Measurements from ENCODE around the gene CNPY1.
"Not testable (repeated sequence)": the region's sequence is repeated elsewhere in the genome, so short reads cannot be mapped to it uniquely, and the experiment has no call there.

CNPY1 gene

DNA sequence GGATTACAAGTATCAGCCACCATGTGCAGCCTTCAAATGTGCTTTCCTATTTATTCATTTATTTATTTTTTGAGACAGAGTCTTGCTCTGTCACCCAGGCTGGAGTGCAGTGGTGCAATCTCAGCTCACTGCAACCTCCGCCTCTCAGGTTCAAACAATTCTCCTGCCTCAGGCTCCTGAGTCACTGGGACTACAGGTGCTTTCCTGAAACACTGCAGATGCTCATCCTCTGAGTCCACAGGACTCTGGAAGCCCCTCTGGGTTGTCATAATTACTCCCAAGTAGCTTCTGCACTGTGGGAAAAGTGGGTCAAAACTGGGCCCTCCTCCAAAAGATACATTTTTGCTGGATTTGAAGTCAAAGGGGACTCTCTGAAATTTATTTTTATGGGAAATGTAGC is at the start of gene CNPY1:
Gene CNPY1, minus strand, starts transcription at position 111 of the 400 bp plus-strand sequence. CDS start 630 bp downstream, outside the sequence.
- not testable (repeated sequence) for FAIRE-seq

DNA sequence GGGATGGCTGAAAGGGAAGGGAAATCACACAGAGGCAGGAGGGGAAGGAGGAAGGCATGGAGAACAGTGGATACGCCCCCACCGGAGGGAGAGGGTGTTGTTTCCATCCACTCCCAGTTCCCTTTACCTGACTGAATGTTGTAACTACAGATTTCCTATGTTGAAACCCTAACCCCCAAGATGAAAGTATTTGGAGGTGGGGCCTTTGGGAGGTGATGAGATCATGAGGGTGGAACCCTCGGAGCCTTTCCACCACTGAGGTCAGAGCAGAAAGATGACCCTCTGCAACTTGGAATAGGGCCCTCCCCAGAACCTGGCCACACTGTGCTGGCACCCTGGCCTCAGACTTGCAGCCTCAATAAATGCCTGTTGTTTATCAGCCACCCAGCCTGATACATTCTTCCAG is 48.6 kb upstream of the CNPY1 start:
- no peak for FAIRE-seq

DNA sequence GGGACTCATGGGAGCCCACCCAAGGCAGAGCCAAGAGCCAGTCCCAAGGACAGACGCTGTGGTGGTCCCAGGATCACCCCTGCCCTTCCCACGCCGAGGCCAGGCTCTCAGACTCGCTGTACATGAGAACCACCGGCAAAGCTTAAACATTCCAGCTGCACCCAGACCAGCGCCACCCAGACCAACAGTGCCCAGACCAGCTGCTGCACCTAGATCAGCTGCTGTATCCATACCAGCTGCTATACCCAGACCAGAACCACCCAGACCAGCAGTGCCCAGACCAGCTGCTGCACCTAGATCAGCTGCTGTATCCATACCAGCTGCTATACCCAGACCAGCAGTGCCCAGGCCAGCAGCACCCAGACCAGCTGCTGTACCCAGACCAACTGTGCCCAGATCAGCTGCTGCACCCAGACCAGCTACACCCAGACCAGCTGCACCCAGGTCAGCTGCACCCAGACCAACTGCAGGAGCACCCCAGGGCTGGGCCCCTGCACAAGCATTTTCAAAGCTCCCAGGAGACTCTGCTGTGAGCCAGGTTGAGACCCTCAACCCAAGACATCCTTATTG is 47.9 kb upstream of the CNPY1 start:
- FAIRE-seq: no peak

DNA sequence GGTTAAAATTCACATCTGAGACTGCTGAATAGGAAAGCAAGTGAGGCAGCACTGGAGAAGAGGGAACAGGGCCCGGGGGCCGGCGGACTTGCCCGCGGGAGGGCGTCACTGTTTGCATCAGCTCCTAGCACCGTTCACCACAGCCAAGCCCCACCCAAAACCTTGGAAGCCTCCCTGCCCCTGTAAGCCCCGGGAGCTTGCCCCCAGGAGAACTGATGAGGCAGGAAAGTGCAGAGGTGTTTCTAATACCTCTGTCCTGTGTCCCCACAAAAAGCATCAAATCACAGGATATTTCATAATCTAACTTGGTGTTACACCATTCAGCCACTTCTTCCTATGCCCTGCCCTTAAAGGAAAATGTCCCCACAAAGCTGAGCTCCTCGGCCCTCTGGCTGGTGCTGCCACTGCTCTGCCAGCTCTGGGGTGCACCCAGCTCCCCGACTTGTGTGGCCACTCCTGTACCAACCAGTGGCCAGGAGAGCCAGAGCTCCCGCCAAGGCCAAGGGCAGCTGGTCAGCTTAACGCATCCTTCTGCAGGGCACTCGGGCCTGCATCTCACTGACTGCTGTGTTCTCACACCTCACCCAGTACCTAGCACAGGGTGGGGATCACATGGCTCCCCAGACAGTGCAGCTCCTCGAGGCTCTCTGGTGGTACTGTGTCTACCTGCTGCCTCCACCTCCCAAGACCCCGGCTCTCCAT is 47.3 kb upstream of the CNPY1 start:
- FAIRE-seq: no peak

DNA sequence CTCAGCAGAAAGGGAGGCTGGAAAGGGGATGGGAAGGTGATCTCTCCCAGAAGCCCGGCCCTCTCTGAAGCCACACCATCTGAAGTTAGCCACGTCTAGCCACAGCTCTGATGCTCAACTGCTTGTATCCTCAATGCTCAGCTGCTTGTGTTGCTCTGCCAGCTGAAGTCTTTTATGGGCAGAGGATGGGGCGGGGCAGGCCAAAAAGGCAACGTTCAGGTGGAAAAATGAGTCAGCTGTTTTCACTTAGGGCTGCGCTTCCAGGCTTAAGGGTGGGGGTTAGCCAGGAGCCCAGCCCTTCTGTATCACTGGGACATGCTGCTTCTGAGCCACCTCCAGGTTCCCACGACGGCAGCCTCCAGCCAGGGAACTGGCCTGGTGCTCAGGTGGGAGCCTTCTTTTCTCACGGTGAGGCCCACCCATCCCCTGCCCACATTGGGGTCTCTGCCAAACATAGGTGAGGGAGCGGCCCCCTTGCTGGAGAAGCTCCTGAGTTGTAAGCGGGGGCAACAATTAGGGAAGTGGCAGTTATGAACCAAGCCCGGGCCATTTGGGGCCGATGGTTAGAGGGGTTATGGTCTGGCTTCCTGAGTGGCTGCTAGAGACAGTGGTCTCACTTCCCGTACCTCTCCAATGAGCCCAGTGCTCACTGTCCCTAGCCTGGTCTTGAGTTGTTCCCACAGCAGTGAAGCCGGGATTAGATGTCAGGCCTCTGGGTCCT is 44.9 kb upstream of the CNPY1 start:
- no peak for FAIRE-seq

DNA sequence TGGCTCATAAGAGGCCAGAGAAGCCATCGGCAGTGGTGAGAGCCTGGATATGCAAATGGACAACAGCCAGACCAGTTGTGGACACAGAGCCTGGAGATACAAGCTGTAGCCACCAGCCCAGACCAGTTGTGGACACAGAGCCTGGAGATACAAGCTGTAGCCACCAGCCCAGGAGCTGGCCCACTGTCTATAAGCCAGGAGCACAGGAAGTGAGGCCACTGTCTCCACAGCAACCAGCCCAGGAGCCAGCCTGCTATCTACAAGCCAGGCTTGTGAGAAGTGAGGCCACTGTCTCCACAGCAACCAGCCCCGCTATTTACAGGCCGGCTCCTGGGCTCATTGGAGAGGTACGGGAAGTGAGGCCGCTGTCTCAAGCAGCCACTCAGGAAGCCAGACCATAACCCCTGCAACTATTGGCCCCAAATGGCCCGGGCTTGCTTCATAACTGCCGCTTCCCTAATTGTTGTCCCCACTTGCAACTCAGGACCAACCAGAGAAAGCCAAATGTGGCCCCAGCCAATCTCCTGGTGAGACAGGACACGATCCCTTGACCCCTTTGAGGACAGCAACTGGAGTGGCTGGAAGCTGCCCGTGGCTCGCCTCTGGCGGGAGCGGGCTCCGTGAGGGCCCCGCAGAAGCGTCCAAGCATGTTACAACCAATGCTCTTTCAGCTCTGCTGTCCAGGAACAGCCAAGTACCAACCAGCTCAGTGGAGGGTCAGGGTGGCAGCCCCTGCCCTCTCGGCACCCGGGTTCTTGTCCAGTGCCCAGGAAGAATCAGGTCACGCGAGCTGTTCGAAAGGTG is 44.1 kb upstream of the CNPY1 start:
- FAIRE-seq: no peak

DNA sequence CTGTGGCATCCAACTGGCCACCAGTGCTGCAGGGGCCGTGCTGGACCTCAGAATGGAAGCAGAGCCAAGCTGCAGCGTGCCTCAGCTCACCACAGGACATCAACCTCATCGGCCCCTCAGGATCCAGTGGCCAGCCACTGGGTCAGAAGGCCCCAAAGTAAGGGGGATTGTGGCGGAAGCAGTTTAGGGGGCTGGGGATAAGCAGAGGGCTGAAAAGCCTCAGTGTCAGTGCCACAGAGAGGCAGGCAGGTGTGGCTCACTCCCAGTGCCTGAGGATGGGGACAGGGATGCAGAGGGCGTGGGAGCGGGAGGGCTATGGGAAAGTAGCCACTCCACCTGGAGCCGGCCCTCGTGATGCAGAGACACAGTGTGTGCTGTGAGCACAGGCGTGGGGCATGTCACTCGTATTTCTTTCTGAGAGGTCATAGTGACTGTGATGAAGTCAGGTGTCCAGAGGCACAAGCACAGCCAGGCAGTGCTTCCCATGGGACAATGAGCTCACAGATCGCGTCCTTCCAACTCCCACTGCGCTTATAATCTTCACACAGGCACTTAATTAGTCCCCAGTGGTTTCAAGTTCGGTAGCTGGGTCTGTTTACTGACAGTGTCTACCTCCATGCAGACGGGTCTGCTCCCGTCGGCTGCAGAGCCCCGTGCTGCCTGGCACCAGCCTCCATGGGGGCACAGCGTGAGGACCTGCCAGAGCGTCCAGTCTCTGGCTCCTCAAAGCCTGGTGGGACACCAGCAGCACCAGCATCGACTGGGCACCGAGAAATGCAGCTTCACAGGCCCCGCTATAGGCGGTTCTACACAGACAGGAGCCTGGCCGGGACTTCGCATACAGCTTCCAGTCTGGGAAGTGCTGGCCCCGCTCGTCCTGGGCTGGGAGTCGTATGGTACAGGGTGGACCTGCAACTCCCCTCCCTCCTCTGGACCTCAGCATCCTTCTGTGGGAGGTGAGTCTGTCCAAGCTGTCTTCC is 42.9 kb upstream of the CNPY1 start:
- FAIRE-seq: no peak

DNA sequence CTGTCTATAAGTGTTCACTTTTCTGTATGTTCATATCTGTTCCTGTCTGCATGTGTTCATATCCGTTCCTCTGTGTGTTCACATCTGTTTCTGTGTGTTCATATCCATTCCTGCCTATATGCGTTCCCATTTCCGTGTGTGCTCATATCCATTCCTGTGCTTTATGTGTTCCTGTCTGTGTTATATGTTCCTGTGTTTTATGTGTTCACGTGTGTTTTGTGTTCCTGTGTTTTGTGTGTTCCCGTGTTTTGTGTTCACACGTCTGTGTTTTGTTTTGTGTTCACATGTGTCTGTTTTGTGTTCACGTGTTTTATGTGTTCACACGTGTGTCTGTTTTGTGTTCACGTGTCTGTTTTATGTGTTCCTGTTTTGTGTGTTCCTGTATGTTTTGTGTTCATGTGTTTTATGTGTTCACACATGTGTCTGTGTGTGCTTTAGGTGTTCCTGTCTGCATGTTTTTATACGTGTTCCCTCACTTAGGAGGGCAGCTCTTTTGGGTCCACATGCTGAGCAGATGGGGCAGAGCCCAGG is 42.2 kb upstream of the CNPY1 start:
- FAIRE-seq: no peak

DNA sequence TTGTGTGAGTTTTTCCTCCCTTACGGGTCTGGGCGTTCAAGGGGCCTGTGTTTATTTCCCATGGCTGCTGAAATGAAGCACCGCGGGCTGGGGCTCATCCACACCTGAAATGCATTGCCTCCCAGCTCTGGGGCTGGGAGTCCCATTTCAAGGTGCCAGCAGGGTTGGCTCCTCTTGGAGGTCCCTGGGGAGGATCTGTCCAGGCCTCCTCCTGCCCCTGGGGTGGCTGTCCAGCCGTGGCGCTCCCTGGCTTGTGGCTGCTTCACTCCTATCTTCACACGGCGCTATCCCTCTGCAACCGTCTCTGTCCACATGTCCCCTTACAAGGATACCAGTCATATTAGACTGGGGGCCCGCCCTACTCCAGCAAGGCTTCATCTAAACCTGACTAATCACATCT is 41.1 kb upstream of the CNPY1 start:
- FAIRE-seq: no peak

DNA sequence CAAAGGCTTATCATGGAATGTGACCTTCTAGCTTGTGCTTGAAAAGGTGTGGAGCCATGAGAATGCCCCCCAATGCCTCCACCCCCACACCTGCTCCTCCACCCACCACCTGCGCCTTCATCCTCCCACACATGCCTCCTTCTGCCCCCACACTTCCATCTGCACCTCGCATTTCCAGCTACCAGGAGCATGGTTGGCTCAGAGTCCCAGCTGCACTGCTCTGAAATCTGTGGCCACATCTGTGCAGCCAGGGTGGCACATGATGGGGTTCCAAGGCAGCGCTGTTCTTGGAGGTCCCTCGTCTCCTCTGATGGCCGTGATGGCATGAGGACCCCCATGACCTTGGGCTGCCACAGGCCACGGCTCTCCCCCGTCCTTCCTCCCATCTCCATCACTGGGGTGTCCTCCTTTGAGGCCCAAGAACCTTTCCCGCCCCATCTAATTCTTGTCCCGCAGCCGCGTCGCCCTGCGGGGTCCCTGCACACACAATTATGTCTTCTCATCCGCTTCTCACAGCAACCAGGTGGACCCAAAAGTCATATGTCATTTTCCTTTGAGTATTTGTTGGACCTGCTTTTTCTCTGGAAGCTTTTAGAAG is 40.6 kb upstream of the CNPY1 start:
- FAIRE-seq: no peak

DNA sequence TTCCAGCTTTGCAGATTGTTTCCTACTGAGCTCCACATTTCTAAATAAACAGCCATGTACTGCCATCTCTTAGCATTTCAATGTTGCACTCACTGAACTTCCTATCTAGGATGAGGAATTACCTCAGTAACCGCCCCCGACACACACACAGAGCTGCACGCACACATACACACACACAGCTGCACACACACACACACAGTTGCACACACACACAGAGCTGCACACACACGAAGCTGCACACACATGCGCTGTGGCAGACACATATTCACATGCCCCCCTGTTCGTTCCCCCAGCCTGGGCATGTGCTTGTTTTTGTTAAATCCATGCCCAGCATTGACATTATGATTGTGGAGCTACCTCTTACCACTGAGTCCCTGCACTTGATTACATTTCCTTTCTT is 39.6 kb upstream of the CNPY1 start:
- FAIRE-seq: no peak

DNA sequence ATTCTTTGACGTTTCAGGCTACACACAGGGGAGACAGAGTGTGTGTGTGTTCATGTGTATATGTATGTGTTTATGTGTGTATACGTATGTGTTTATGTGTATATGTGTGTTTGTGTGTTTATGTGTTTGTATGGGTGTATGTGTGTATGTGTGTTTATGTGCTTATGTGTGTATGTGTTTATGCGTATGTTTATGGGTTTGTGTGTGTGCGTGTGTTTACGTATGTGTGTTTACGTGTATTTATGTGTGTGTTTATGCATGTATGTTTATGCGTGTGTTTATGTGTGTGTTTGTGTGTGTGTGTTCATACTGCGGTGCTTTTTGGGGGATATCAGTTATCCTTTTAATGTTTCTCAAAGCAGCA is 39.2 kb upstream of the CNPY1 start:
- FAIRE-seq: no peak

DNA sequence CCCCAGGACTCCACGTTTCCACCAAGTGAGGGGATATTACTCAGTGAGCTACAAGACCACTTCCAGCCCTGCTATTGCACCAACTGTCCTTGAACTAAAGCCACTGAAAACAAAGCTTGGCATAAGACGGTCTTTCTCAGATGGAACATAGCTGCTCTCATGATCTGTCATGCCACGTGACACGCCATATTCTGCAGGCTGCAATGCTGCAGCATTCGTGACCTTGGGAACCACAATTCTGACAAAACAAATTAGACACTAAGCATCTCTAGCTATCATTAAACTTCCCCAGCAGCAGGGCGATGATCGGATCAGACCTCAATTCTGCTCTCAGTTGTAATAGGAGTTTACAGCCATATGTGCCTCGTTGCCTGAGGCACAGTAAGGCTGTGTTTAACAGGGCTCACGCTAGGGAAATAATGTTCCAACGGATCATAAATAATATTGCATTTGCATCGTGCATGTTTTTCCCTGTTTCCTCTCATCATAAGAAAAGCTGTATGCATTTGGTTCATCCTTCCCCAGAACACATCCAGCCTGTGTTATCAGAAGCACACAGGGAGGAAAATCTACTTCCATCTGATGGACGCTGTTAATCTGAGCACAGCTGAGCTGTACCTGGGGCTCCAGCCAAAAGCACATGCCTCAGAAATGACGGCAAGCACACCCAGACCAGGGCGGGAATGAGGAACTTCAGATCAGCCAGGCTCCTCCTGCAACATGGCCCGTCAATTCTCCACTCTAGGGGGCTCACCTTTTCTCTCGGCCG is 38.6 kb upstream of the CNPY1 start:
- no peak for FAIRE-seq

DNA sequence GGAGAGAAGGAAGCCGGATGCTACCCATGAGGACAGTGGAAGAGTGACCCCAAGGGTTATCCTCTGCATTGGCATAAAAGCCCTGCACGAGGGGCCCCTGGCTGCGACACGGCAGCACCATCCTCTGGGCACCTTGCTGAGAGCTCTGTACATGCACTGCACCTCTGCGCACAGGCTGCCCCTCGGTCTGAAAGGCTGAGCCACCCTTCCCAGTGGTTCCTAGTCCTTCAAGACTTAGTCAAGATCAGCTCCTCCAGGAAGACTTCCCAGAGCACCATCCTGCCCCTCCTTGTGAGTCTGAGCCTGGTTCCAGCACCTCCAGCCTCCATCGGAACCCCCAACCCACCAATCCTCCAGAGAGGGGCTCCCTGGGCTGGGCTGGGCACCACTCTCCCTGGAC is 37.9 kb upstream of the CNPY1 start:
- FAIRE-seq: no peak

DNA sequence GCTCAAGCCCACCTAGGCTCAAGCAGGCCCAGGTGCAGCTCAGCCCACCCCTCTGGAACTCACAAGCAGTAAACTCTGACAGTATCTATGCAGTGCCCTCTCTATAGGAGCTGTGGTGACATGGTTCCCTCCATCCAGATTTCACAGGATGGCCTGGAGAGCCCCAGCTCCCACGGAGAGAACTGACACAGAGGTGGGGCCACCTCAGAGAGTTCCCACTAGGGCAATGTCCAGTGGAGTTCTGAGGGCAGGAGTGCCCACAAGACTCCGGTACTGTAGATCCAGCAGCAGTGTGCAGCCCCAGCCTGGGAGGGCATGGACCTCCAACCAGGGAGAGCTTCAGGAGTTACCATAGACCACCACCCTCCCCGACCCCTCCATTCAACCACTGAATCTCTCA is 37.3 kb upstream of the CNPY1 start:
- no peak for FAIRE-seq

DNA sequence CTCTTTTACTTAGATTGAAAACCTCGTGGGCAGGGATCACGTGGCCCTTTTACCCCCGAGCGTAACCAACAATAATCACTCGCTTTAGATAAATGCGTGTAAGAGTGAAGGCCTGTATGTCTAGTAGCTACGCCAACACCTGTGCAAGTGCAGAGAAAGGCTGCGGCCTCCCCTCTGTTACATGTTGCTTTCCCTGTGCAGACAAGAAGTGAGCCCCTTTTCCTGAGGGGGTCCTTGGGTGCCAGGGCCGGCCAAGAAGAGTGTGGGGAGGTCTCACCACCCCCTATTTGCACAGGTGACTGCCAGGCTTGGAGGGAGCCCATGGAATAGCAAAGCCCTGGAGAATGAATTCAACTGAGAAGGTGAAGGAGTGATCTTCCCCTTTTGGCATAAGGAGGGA is 35.6 kb upstream of the CNPY1 start:
- no peak for FAIRE-seq

DNA sequence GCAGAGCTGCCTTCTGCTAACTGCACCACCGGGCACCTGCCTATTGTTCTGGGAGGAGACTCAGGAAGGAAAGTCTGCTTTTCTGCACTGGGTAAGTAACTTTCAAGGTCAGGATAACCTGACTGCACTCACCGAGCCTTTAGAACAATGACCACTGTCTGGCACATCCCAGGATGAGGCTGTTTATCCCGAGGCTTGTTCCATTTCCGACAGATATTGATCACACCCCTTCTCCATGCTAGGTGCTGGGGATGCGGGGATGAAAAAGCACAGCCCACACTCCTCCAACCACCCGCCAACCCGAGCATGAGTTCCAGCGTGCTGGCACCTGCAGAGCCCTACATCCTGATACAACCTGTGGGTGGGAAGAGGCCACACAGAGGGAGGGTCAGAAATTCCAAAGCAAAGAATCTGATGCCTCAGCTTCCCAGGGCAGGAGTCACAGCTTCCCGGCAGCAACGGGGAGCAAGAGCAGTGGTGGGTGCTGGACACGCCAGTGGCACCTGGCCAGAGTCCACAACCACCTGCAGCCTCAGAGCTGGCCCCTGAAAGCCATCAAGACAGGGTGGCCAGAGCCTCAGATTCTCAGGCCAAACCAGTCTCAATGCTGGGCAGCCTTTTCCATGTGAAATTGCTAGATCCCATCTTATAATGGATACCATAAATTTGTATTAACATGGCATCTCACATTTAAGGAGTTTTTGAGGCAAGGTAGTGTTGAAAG is 34.9 kb upstream of the CNPY1 start:
- no peak for FAIRE-seq

DNA sequence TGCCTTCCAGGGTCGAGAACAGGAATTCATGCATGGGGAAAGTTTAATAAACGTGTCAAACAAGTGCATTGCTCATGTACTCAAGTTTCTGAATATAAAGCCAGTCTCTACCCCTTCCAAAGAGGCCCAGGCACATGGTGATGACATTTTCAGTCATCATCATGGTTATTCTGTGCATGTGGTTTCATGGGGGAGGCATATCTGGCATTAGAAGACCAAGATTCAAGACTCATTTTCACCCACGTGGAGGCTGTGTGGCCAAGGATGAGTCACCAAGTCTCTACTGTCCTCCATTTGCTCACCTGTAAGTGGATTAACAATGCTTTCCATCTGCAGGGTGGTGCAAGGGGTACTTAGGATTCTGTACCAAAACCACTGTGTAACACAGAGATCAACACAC is 34.0 kb upstream of the CNPY1 start:
- FAIRE-seq: no peak

DNA sequence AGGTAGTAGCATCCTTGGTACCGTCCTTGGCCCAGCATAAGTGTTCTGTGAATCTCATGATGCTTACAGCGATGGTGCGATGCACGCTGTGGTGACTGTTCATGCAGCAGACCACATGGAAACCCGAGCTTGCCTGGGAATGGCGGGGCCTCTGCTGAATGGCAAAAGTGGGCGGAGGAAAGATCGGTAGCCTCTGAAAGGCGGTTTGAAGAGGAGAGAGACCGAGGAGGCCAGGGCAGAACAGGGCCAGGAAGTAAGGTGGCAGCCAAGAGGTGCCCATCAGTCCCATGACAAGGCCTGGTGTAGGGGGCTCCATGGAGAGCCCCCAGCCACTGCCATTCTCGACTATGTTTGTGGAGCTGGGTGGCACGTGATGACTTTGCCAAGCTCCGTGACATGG is 33.2 kb upstream of the CNPY1 start:
- FAIRE-seq: no peak

DNA sequence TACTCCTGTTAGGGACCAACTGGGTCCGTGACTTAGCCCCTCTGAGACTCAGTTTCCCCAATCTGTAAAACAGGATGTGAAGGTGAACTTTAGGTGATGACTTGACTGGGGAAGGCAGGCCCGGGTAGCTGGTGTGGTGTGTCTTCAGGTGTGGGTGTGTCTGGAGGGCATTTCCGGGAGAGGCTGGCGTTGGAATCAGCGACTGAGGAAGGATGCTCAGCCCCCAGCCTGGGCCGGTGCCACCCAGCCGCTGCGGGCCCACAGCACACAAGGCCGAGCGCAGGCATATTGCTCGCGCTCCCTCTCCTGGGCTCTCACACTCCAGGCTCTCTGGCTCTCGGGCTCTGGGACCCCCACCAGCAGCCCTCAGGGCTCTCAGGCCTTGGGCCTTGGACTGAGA is 31.7 kb upstream of the CNPY1 start:
- no peak for FAIRE-seq
